GM18505 (cell line): ENCODE measurements around the gene LKAAEAR1.

Experiments
- ATAC-seq: cut with Tn5 transposase; IDR thresholded peaks from one replicate; pipeline ENCODE4 v1.9.1; 2021; ENCODE audit not compliant: unreplicated experiment
- POLR2A ChIP-seq: IDR thresholded peaks from 4 replicates; pipeline ENCODE4 v1.6.1; 2011; ENCODE audit warnings: borderline replicate concordance; ENCODE audit not compliant: insufficient read depth, insufficient read length; ENCODE audit errors: extremely low read depth

Gene LKAAEAR1

DNA sequence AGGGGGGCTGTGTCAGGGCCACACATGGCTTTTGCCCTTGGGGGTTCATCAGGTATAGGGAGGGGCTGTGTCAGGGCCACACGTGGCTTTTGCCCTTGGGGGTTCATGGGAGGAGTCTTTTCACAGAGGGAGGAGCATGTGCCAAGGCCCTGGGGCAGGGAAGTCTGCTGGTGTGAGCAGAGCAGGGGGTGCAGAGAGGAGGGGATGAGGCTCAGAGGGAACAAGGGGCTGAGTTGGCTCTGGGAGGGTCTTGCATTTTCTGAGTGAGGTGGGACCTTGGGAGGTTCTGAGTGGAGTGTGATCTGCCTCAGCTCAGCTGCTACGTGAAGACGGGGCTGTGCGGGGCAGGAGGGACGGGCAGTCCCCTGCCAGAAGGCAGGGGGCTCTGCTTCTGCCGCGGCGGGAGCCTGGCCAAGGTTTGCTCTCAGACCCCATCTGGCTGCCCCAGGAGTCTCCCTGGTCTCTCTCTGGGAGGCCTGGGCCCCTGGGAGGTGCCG lies 28.8 kb downstream of the LKAAEAR1 start:
- no peak for ATAC-seq
- TF ChIP-seq POLR2A, result no peak

DNA sequence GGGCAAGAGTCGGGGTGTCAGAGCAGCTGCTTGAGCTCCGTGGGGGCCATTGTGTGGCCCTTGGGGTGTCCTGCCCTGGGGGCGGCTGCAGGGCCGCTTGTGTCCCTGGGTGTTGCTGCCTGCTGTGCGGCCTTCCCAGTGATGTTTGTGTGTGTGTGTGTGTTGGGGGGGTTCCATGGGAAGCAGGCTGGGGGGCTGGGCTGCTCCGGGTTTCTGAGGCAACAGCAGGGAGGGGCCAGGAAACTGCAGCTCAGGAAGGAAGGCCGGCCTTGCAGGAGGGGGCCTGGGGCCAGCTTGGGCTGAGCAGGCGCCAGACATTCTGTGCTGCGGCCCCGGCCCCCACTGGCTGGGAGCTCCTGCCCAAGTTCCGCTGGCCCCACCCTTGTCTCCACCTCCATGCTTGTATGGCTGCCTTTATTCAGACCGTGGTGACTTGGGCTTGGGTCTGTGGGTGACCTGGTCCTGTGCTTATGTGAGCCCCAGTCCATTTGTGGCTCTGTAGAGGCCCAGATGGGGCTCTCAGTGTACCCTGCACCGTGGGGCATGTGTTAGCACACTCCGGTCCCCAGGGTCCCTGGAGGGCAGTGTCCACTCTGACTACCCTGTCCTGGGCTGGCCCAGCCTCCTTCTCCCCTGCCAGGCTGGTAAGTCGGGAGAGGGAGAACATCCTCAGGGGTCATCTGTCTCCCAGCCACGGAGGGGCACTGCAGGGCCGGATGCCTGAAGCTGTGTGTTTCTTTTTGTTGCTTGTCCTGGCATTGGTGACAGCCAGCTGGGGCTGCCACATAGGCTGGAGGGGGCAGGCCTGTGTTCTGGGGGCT lies 30.1 kb downstream of the LKAAEAR1 start:
- ATAC-seq, result no peak
- TF ChIP-seq POLR2A, result no peak

DNA sequence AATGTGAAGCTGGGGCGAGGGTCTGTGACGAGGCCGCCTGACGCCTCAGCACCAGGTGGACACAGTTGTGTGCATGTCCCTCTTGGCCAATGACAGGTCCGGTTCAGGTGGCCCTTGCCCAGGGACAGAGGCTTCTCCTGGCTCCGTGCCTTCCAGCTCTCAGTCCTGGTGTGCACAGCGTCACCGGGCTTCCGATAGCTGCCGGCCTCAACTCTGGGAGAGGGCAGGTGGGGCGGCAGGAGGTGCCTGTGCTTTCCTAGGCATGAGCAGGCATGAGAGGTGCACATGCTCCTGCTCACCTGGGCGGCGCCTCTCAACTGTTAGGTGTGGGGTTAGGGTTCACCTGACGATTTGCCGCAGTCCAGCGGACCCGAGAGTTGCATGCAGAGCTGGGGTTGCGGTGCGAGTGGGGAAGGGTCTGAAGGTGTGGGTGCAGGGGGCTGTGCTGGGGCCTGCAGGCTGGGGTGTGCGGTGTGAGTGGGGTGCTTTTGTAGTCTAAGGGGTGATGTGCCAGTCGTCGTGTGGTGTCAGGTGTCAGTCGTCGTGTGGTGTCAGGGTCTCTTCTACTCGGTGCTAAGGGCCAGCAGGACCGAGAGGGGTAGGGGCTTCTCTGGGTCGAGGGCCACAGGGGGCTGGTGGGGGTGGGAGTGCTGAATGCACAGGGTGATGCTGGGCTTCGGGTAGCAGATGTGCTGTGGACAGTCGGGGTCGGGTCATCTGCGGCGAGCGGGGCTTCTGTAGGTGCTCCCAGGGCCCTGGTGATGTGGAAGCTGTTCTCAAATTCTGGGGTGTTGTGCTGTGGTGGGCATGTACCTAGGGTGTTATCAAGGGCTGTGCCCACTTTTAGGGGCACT lies 31.0 kb downstream of the LKAAEAR1 start:
- no peak for TF ChIP-seq POLR2A

DNA sequence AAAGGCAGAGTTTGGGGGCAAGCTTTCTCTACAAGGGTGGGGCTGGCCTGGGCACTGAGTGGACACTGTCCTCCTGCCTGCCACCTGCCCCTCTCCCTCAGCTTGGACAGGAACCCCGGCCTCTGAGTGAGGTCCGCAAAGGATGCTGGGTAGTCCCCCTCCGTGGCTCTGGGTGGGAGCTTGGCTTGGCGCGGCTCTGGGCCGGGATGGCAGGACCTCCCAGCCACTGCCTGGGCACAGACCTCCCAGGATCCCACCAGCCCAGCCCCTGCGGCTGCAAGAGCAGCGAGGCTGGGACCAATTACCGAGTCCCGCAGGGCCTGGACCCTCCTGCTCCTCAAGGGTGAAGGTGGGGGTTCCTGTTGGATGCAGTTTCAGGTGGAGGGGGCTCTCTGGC lies 31.9 kb downstream of the LKAAEAR1 start:
- TF ChIP-seq POLR2A, result no peak
- ATAC-seq, result no peak

More for the DNA sequence above, 31.0 kb downstream of the LKAAEAR1 start:
- ATAC-seq, result no peak

DNA sequence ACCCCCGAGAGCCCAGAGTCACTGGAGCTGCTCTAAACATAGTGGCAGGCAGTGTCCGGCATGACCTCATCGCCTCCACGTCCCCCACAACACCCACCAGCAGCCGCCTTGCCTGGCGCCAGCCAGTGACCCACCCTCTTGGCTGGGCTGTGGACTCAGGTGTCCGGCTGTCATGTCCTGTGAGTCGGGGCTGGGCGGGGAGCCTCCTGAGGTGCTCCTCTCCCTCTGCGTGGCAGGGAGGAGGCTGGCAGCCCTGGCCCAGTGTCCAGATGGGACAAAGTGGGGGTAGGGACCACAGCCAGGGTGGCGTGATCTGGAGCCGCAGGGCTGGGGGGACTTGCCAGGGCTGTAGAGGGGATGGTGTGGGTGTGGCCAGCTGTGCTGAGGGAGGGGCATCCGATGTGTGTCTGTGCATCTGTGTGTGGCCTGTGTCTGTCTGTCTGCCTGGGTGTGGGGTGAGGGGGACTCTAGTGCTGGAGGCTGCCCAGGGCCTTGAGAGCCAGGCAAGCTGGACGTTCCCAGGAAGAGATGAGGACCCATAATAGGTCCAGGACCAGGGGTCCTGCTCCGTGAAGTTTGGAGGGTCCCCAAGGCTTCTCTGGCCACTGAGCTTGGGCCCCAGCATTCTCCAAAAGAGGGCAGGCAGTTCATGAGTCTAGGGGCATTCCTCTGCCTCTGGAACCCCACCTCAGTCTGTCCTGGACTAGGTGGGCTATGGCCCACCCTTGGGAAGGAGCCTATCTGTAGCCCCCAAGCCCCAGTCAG lies 32.5 kb downstream of the LKAAEAR1 start:
- TF ChIP-seq POLR2A, result no peak
- ATAC-seq, result no peak

- TF ChIP-seq POLR2A, result no peak
- no peak for ATAC-seq
These were observed 33.2 kb downstream of the LKAAEAR1 start for GRCh38 chr20:64051033-64051452.

DNA sequence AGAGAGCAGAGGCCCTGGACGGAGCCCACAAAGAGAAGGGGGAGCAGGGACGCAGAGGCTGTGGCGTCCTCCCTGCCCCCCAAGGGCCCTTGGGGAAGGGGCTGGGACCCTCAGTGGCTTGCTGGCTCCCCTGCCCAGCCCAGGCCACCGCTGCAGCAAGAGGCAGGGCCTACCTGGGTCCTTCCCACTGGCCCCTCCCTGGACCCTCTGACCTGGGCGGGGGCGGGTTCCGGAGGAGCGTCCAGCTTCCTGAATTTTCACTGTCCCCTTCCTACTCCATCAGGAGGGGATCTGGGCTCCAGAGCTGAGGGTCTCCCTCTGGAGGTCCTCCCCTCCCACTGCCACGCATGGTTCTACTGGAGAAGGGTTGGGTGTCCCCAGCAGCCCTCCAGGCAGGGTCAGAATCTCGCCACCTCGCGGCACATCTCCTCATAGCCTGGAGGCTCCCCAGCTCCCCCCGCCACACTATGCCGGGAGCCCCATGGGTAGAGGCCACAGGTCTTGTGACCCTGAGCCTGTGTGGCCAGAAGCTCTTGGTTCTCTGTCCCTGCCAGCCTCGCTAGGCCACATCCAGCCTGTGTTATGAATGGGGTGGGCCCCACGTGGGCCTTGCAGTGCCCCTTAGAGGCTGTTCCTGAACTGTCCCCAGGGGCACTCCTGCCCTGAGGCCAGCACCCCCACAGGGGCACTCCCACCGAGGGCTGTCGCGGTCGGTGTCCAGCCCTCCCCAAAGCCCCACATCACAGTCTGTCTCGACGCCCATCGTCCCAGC lies 33.8 kb downstream of the LKAAEAR1 start:
- ATAC-seq, result no peak

DNA sequence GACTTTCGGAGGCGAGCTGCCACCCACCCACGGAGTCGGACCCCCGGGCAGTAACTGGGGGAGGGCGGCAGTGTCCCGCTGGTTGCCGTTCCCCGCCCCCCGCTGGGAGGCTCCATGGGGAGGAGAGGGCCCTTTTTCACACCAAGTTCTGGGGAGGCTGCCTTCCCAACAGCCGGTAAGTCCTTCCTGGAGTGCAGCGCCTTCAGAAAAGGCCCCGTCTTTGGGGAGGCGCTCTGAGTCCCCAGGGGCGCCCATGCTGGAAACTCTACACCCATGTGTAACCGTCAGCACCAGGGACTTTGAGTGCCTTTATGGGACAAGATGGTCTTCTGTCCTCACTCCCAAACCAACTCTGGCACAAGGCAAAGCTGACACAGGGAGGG lies 34.3 kb downstream of the LKAAEAR1 start:
- no peak for TF ChIP-seq POLR2A
- no peak for ATAC-seq

More for the DNA sequence above, 33.8 kb downstream of the LKAAEAR1 start:
- TF ChIP-seq POLR2A, result no peak

DNA sequence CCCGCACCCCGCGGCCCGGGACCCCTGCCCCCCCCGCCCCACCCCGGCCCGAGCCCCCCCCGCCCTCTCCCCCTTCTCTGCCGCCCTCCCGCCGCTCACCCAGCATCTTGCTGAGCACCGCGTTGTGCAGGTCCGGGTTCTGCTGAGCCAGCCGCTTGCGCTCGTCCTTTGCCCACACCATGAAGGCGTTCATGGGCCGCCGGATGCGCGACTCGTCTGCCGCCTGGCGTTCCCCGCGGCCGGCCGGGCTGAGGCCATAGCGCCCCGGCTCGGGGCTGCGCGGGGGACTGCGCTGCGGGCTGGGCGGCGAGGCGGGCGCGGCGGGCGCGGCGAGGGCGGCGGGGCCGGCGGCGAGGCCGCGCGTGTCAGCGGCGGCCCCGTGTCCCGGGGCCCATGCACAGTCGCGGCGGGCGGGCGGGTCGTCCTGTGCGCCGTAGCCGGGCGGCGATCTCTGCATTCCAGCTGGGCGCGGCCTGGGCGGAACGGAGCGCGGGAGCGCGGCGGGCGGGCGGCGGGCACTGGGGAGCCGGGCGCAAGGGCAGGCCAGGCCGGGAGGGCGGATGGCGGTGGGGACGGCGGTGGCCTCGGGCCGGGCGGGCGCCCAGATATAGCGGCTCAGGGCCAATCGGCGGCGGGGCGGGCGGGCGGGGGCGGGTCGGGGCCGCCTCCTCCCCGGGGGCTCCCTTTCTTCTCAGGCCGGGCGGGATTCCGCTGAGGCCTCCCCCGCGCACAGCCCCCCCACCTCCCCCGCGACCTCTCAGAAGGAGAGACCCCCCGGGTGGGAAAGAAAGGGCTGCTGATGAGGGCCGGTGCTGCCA lies 34.9 kb downstream of the LKAAEAR1 start, which contains the start of gene SOX18:
SOX18 (minus strand) TSS at position 580 of the 818 bp plus-strand sequence; CDS start at position 457, 123 bp downstream.
- ATAC-seq, result no peak
- TF ChIP-seq POLR2A, result no peak

- no peak for ATAC-seq
- TF ChIP-seq POLR2A, result no peak
These were observed 35.7 kb downstream of the LKAAEAR1 start for GRCh38 chr20:64048402-64049044.

DNA sequence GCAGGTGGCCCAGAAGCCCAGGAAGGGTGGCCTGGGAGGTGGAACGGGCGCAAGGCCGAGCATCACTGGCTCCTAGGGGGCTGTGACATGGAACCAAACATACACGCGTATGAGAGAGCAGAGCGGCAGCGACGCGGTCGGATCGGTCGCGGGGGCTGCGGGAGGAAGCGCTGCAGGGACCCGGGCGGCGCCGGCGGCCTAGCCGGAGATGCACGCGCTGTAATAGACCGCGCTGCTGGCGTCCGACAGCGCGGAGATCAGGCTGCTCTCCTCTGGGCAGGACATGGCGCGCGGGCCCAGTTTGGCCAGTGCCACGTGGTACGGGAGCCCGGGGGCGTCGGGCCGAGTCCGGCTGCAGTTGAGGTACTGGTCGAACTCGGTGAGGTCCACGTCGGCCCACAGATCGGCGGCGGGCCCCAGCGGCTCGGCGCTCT lies 36.2 kb downstream of the LKAAEAR1 start:
- TF ChIP-seq POLR2A, result no peak
- ATAC-seq, result no peak
